22Rv1 (cell line): Measurements from ENCODE around the gene SLC25A22.

ENCODE experiments used
- H3K27ac ChIP-seq: fragments of 450-650 bp; 2 replicates; pipeline ENCODE4 v1.5.1; 2017
- CTCF ChIP-seq: fragments of 450-650 bp; IDR thresholded peaks from 2 replicates; pipeline ENCODE4 v1.5.1; 2017; ENCODE audit warnings: mild to moderate bottlenecking
- ZFX ChIP-seq: fragments of 450-650 bp; IDR thresholded peaks from 2 replicates; pipeline ENCODE4 v1.6.1; 2017; ENCODE audit warnings: antibody characterized with exemption, borderline replicate concordance

The SLC25A22 gene

GRCh38 chr11:742156-742546 lies 55.9 kb downstream of the SLC25A22 start:
- no peak overlapping the region for H3K27ac ChIP-seq
- TF ChIP-seq CTCF (no peak), ZFX (no peak)
